K562 (cell line): ENCODE results near the gene RNF223. TPM values are rescaled to one million over a fixed set of nuclear protein-coding genes. Genes with fewer than 3 reads are reported as not detected.

ENCODE experiments used
- ZBTB40 ChIP-seq, 2 experiments: fragments of 450-650 bp in 1 of 2; sonication (generic) in 1 of 2; formaldehyde crosslinking in 1 of 2; IDR thresholded peaks; 2 replicates each; pipeline versions ENCODE4 v1.7.1 to v1.9.0; 2016 to 2022; ENCODE audit warnings: inconsistent platforms in 1 of 2, mild to moderate bottlenecking in 1 of 2, missing genetic modification reagents in 1 of 2
- polyA plus RNA-seq, 8 experiments: library from polyadenylated mRNA; depleted of rRNA in 4 of 8; stranded (reverse) in 5 of 8; unstranded in 3 of 8; fragments of >200 nt; fragmentation: Nextera tagmentation in 2 of 8; fragmentation: Illumina TruSeq in 1 of 8; extraction: Ambion mirVana in 2 of 8; extraction: Trizol in 1 of 8; gene quantifications; 2 replicates each; pipeline versions ENCODE4 v1.2.1 to v1.2.3, GENCODE V29; 2011 to 2014; ENCODE audit warnings: inconsistent platforms in 1 of 8, missing spikeins in 1 of 8
- total RNA-seq, 7 experiments: library from RNA; depleted of rRNA in 6 of 7; stranded (reverse); fragments of >200 nt in 6 of 7; fragmentation: Illumina TruSeq in 2 of 7; extraction: Trizol in 2 of 7; gene quantifications; 2 replicates each; pipeline versions ENCODE4 v1.2.1 to v1.2.3, GENCODE V29; 2011 to 2021; ENCODE audit warnings: low replicate concordance in 1 of 7

Gene RNF223
- total and polyA plus RNA-seq, 9 of the 15 experiments (the other 6 are each of a cell fraction or from before 2014, with no cell fraction given), result 0.04 to 0.32 TPM; not detected in 7

GRCh38 chr1:1063945-1064831, 9.9 kb downstream of the RNF223 start (continued):
- no peak for TF ChIP-seq ZBTB40 (IDR thresholded peaks at IDR 0.05)
- no peak for TF ChIP-seq ZBTB40 (CRISPR knock-in tag; IDR thresholded peaks at IDR 0.05)
